HepG2 (cell line): ENCODE measurements around the gene ACTL6A. TPM values are rescaled to one million over a fixed set of nuclear protein-coding genes. Genes with fewer than 3 reads are reported as not detected.
A peak's percentile ranks its signal among the peaks of the same experiment; 100 is the strongest.

Source experiments
- ATAC-seq: fragments of 200-7000 bp; cut with Tn5 transposase; 3 replicates; pipeline ENCODE4 v1.9.1; 2020; ENCODE audit warnings: mild to moderate bottlenecking, moderate library complexity
- BruUV-seq: library from RNA; stranded (reverse); fragments of 400-500 nt; replicated peaks from 2 replicates; lab custom pipeline; 2021; lab: Mats Ljungman, UMichigan
- CTCF ChIA-PET: fragments of 300-600 bp; formaldehyde crosslinking; extraction: SDS; loops from one replicate; lab custom pipeline; 2021; ENCODE audit warnings: low total read pairs, inconsistent platforms, low intra/inter-chr PET ratio; lab: Yijun Ruan, JAX
- POLR2A ChIA-PET: fragments of 350-600 bp; sonication (Branson Sonifier 250); formaldehyde crosslinking; loops from one replicate; lab custom pipeline; 2020; ENCODE audit warnings: antibody characterized with exemption, inconsistent platforms; lab: Yijun Ruan, JAX
- DNase-seq: peaks from one replicate; pipeline ENCODE4 v3.0.0-alpha.2; 2015; ENCODE audit warnings: low spot score
- FAIRE-seq: peaks from 3 replicates; lab custom pipeline; 2011; peaks lifted over from hg19 to GRCh38; lab: Jason Lieb, UNC
- H2AFZ ChIP-seq: one replicate; pipeline ENCODE4 v1.6.1; 2011; ENCODE audit warnings: low read length, inconsistent platforms
- H3K27ac ChIP-seq: fragments of 300-600 bp; 3 replicates; pipeline ENCODE4 v1.8.0; 2011; ENCODE audit warnings: mixed run types, mild to moderate bottlenecking, mixed read lengths, low read length, inconsistent platforms; ENCODE audit not compliant: insufficient read depth; ENCODE audit errors: extremely low read length
- H3K27me3 ChIP-seq, 2 experiments: fragments of 200-600 bp in 1 of 2; 2 replicates in 1 of 2; 3 replicates in 1 of 2; pipeline versions ENCODE4 v1.6.0 to v1.8.0; 2011; ENCODE audit warnings: low read length in 2 of 2, mild to moderate bottlenecking in 2 of 2, moderate library complexity in 2 of 2, inconsistent platforms in 1 of 2; ENCODE audit not compliant: insufficient read depth in 2 of 2, control insufficient read depth in 1 of 2
- H3K36me3 ChIP-seq, 2 experiments: fragments of 200-600 bp in 1 of 2; replicated peaks in 1 of 2; 2 replicates in 1 of 2; 3 replicates in 1 of 2; pipeline versions ENCODE4 v1.5.1 to v1.8.0; 2011; ENCODE audit warnings: low read length in 2 of 2, inconsistent platforms in 1 of 2; ENCODE audit not compliant: insufficient read depth in 2 of 2, control insufficient read depth in 1 of 2
- H3K4me1 ChIP-seq: 2 replicates; pipeline ENCODE4 v1.5.1; 2012; ENCODE audit warnings: low read length, inconsistent platforms; ENCODE audit not compliant: insufficient read depth
- H3K4me2 ChIP-seq: 2 replicates; pipeline ENCODE4 v1.6.0; 2011; ENCODE audit warnings: low read depth, low read length, inconsistent platforms
- H3K4me3 ChIP-seq, 3 experiments: fragments of 200-600 bp in 1 of 3; sonication (generic), shearing (Covaris generic) in 1 of 3; replicated peaks in 1 of 3; 2 replicates each; pipeline ENCODE4 v1.5.1; 2011 to 2016; ENCODE audit warnings: low read length in 3 of 3, inconsistent platforms in 2 of 3, low read depth in 2 of 3, mild to moderate bottlenecking in 2 of 3, control low read depth in 1 of 3, mixed read lengths in 1 of 3; ENCODE audit not compliant: insufficient read depth in 1 of 3
- H3K79me2 ChIP-seq: one replicate; pipeline ENCODE4 v1.6.1; 2011; ENCODE audit warnings: low read length, inconsistent platforms; ENCODE audit not compliant: insufficient read depth
- H3K9ac ChIP-seq: 2 replicates; pipeline ENCODE4 v1.6.0; 2011; ENCODE audit warnings: mild to moderate bottlenecking, low read depth, low read length, inconsistent platforms; ENCODE audit not compliant: insufficient read depth
- H3K9me3 ChIP-seq: 2 replicates; pipeline ENCODE4 v1.5.1; 2012; ENCODE audit warnings: mild to moderate bottlenecking, low read length
- H4K20me1 ChIP-seq: 2 replicates; pipeline ENCODE4 v1.6.0; 2011; ENCODE audit warnings: inconsistent platforms, mild to moderate bottlenecking, low read length, moderate library complexity; ENCODE audit not compliant: insufficient read depth
- AGO1 ChIP-seq: fragments of 200-400 bp; formaldehyde crosslinking; IDR thresholded peaks from 2 replicates; pipeline ENCODE4 v1.6.1; 2017; ENCODE audit warnings: mild to moderate bottlenecking, low read depth, low read length, moderate library complexity; ENCODE audit not compliant: poor library complexity, severe bottlenecking
- KDM6A ChIP-seq: IDR thresholded peaks from 2 replicates; pipeline ENCODE4 v1.6.1; 2016; ENCODE audit warnings: low read depth
- NPAS2 ChIP-seq: sonication (generic); formaldehyde crosslinking; IDR thresholded peaks from 2 replicates; pipeline ENCODE4 v1.8.0; 2022; ENCODE audit warnings: mild to moderate bottlenecking, missing genetic modification reagents, borderline replicate concordance
- POLR2AphosphoS2 ChIP-seq: IDR thresholded peaks from 2 replicates; pipeline ENCODE4 v1.6.1; 2011; ENCODE audit warnings: low read depth, low read length, improper control_type of control experiment
- RBM39 ChIP-seq: fragments of 200-400 bp; formaldehyde crosslinking; IDR thresholded peaks from one replicate; pipeline ENCODE4 v1.6.1; 2018; ENCODE audit warnings: antibody characterized with exemption, mild to moderate bottlenecking, low read depth, low read length; ENCODE audit not compliant: poor library complexity, severe bottlenecking
- SIN3B ChIP-seq: fragments of 150-350 bp; IDR thresholded peaks from 2 replicates; pipeline ENCODE4 v1.6.1; 2014; ENCODE audit warnings: low read length
- ZHX2 ChIP-seq, 2 experiments: sonication (generic) in 1 of 2; formaldehyde crosslinking in 1 of 2; IDR thresholded peaks; 2 replicates each; pipeline versions ENCODE4 v1.6.1 to v1.9.0; 2014 to 2022; ENCODE audit warnings: antibody characterized with exemption in 1 of 2, borderline replicate concordance in 1 of 2, inconsistent platforms in 1 of 2, low read depth in 1 of 2, missing genetic modification reagents in 1 of 2
- ZNF512B ChIP-seq: sonication (generic); formaldehyde crosslinking; IDR thresholded peaks from 2 replicates; pipeline ENCODE4 v1.5.1; 2020; ENCODE audit warnings: missing genetic modification reagents, mild to moderate bottlenecking, borderline replicate concordance
- ZNF549 ChIP-seq: sonication (generic); formaldehyde crosslinking; IDR thresholded peaks from 2 replicates; pipeline ENCODE4 v1.5.0; 2020; ENCODE audit warnings: missing genetic modification reagents
- ZNF563 ChIP-seq: sonication (generic); formaldehyde crosslinking; IDR thresholded peaks from 2 replicates; pipeline ENCODE4 v1.8.0; 2022; ENCODE audit warnings: mild to moderate bottlenecking, moderate library complexity, missing genetic modification reagents
- WGBS: methylation state at CpG from one replicate; pipeline ENCODE4 v1.1.6; 2017; ENCODE audit warnings: low lambda C conversion rate; 5-methylcytosine and 5-hydroxymethylcytosine counted together
- in situ Hi-C: cut with HindIII; loops from 2 replicates; pipeline ENCODE4 v1.10.0; 2017; ENCODE audit warnings: low pct_unique_long_range_greater_than_20kb; ENCODE audit not compliant: extremely low pct_ligation_motif_present
- intact Hi-C: fragments of 100-400 bp; cut with micrococcal nuclease; formaldehyde crosslinking; loops from one replicate; pipeline ENCODE4 v1.10.0; 2022; ENCODE audit not compliant: unreplicated experiment
- polyA plus RNA-seq, 8 experiments: library from polyadenylated mRNA; depleted of rRNA in 3 of 8; stranded (reverse) in 7 of 8; unstranded in 1 of 8; fragments of >200 nt; fragmentation: Illumina TruSeq in 4 of 8; extraction: Trizol in 4 of 8; gene quantifications; 2 replicates each; pipeline versions ENCODE4 v1.2.1 to v1.2.3, GENCODE V29; 2011 to 2016; ENCODE audit warnings: low read depth in 4 of 8, missing spikeins in 1 of 8, mixed read lengths in 1 of 8; ENCODE audit not compliant: insufficient read depth in 1 of 8
- total RNA-seq, 5 experiments: library from RNA; depleted of rRNA; stranded (reverse); fragments of >200 nt; fragmentation: Illumina TruSeq; extraction: Trizol; gene quantifications; 2 replicates each; pipeline ENCODE4 v1.2.3, GENCODE V29; 2016; ENCODE audit warnings: low read depth in 1 of 5
- TF ChIP-seq, protein P1 (sequence below): sonication (generic); formaldehyde crosslinking; IDR thresholded peaks from 2 replicates; pipeline ENCODE4 v1.9.0; 2021; ENCODE audit warnings: missing genetic modification reagents, borderline replicate concordance

Gene ACTL6A
- total and polyA plus RNA-seq, 2 of the 13 experiments (the other 11 are each of a cell fraction or from before 2014, with no cell fraction given) = 58.1 to 84.1 TPM

DNA sequence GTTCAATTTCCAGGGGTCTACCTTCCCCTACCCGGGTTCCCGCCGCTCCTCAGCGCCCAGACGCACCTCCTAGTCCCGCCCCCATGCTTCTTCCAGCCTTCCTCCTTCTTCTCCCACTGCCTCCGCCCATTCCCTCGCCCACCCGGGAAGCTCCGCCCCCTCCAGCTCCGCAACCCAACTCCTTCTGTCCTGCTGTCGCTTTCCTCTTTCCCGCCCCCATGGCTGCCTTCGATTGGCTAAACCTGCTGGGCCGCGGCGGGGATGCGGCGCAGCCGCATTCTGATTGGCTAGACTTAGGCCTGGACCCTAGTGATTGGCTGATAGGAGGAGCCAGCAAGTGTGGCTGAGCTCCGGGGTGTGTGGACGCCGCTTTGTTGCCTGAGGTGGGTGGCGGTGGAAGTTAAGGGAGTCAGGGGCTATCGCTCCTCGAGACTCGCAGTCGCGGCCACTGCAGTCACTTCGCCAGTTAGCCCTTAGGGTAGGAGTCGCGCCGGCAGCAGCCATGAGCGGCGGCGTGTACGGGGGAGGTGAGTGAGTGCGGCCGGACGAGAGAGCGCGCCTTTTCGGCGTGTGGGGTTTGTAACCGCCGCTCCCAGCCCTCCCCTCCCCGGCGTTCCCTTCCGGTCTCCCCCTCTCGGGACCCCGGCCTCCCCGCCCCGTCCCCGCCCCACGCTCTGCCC is at the start of gene ACTL6A (continued):
- TF ChIP-seq SIN3B (0 out of 2 replicates have a peak, but pooled peaks have one; percentile 22), RBM39 (peak; percentile 73), KDM6A (CRISPR knock-in tag) (no peak), NPAS2 (CRISPR knock-in tag) (no peak), ZNF549 (CRISPR knock-in tag) (no peak)
- TF ChIP-seq, protein P1, sequence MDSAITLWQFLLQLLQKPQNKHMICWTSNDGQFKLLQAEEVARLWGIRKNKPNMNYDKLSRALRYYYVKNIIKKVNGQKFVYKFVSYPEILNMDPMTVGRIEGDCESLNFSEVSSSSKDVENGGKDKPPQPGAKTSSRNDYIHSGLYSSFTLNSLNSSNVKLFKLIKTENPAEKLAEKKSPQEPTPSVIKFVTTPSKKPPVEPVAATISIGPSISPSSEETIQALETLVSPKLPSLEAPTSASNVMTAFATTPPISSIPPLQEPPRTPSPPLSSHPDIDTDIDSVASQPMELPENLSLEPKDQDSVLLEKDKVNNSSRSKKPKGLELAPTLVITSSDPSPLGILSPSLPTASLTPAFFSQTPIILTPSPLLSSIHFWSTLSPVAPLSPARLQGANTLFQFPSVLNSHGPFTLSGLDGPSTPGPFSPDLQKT (CRISPR knock-in tag) = no peak

DNA sequence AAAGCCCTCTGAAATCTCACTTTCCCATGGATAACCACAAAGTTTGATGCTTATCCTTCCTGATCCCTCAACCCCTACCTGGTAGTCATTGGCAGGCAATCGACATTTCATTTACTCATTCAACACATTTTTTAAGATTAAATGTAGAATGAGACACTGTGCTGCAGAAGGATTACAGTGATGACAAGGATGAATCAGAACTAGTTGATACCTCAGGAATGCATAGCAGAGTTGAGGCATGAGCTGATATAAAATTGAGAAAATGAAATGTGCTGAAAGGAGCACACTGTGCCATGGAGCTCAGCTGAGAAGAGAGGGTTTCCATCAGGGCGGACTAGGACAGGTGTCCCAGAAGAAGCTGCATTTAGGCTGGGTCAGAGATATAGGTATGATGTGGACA is 48.9 kb upstream of the ACTL6A start:
- ChIA-PET POLR2A (no interaction called here), CTCF (no interaction called here)
- no peak for FAIRE-seq
- Histone ChIP-seq H3K27ac (no peak overlapping the region), H2AFZ (no peak overlapping the region), H3K9me3 (no peaks in the 10 kb centered on the region), H3K4me3 (no peak overlapping the region), H3K27me3 (peaks cover 0 to 3% of the 10 kb centered on the region in 2 experiments; a peak in 1 of 5 replicates), H3K4me1 (no peaks in the 10 kb centered on the region), H3K4me2 (no peak overlapping the region), H4K20me1 (no peaks in the 10 kb centered on the region), H3K9ac (no peak overlapping the region), H3K79me2 (no peaks in the 10 kb centered on the region), H3K36me3 (no peaks in the 10 kb centered on the region)
- WGBS = 14% methylated on average over 2 of the region's 2 CpGs
- in situ Hi-C loops (no loop called here), intact Hi-C loops (no loop called here)
- no peak for ATAC-seq
- DNase-seq = no peak
- BruUV-seq = no TSS peak
- TF ChIP-seq ZHX2 (IDR thresholded peaks at IDR 0.05; ENCODE audit: low read depth) = no peak
- no peak for TF ChIP-seq ZHX2 (CRISPR knock-in tag; IDR thresholded peaks at IDR 0.05; ENCODE audit: borderline replicate concordance)
- no peak for TF ChIP-seq ZNF512B (CRISPR knock-in tag)
- TF ChIP-seq AGO1 = no peak
- TF ChIP-seq ZNF563 (CRISPR knock-in tag) = no peak
- TF ChIP-seq POLR2AphosphoS2 = no peak
